Coronary artery (tissue), 2 donors: ENCODE measurements around the gene USH1C.
A peak's percentile ranks its signal among the peaks of the same experiment; 100 is the strongest.

Experiments
- DNase-seq: peaks from one replicate; pipeline ENCODE4 v3.0.0-alpha.2; 2017; ENCODE audit warnings: low spot score
- H3K27ac ChIP-seq, 2 donors: fragments of 200-600 bp; sonication (generic); one replicate each; pipeline ENCODE4 v1.5.1; 2016 to 2019
- H3K4me3 ChIP-seq: fragments of 200-600 bp; sonication (generic); 2 replicates; pipeline ENCODE4 v1.5.1; 2016; ENCODE audit warnings: mild to moderate bottlenecking, moderate library complexity
- TF ChIP-seq, protein P1 (sequence below): fragments of 200-600 bp; sonication (generic); IDR thresholded peaks from one replicate; pipeline ENCODE4 v1.5.1; 2019; ENCODE audit warnings: antibody characterized with exemption

Gene USH1C

DNA sequence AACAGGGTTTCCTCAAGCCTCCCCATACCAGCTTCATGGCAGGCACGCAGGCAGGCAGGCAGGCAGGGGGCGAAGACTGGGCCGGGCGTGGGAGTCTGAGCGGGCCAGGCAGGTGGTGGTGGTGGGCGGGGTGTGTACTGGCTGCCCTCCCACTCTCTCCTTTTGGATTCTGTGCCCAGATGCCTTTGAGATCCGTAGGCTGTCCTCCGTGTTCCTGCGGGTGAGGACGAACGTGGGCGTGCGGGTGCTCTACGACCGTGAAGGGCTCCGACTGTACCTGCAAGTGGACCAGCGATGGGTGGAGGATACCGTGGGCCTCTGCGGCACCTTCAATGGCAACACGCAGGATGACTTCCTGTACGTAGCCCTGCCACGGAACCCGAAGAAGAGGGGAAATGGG lies 25.8 kb upstream of the USH1C start:
- DNase-seq: peak; percentile 67
- TF ChIP-seq, protein P1, sequence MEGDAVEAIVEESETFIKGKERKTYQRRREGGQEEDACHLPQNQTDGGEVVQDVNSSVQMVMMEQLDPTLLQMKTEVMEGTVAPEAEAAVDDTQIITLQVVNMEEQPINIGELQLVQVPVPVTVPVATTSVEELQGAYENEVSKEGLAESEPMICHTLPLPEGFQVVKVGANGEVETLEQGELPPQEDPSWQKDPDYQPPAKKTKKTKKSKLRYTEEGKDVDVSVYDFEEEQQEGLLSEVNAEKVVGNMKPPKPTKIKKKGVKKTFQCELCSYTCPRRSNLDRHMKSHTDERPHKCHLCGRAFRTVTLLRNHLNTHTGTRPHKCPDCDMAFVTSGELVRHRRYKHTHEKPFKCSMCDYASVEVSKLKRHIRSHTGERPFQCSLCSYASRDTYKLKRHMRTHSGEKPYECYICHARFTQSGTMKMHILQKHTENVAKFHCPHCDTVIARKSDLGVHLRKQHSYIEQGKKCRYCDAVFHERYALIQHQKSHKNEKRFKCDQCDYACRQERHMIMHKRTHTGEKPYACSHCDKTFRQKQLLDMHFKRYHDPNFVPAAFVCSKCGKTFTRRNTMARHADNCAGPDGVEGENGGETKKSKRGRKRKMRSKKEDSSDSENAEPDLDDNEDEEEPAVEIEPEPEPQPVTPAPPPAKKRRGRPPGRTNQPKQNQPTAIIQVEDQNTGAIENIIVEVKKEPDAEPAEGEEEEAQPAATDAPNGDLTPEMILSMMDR: no peak
- no peak overlapping the region for H3K27ac ChIP-seq
- H3K4me3 ChIP-seq: no peak overlapping the region

DNA sequence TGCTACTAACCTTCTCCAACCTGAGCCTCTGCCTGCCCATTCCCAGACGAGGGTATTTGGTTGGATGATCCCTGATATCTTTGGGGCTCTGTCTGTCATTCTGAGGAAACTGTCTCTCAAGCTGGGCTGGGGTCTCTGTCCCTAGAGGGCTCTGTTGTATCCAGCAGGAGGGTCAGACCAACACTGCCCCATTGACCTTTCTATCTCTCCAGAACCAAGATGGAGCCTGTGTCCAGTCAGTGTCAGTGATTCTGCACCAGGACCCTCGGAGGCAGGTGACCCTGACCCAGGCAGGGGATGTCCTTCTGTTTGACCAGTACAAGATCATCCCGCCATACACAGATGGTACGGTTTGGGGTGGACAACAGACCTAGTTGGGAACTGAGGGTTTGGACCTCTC lies 24.7 kb upstream of the USH1C start:
- Histone ChIP-seq H3K4me3 (no peak overlapping the region), H3K27ac (no peak overlapping the region)
- TF ChIP-seq, protein P1: no peak
- peak; percentile 57 for DNase-seq

DNA sequence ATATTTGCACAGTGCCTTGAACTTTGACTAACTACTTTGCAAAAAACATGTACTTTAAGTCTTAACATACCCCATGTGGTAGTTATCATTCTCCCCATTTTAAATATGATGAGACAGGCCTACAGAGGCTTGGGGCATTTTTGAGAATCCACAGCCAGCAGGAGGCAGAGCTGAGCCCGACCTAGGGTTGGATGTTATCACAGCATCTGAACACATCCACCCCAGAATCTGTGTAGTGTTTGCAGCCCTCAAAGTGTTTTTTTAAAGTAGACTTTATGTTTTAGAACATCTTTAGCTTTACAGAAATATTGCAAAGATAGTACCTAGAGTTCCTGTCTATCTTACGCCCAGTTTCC lies 20.4 kb upstream of the USH1C start:
- Histone ChIP-seq H3K4me3 (no peak overlapping the region), H3K27ac (no peak overlapping the region)
- TF ChIP-seq, protein P1: no peak
- DNase-seq: no peak

DNA sequence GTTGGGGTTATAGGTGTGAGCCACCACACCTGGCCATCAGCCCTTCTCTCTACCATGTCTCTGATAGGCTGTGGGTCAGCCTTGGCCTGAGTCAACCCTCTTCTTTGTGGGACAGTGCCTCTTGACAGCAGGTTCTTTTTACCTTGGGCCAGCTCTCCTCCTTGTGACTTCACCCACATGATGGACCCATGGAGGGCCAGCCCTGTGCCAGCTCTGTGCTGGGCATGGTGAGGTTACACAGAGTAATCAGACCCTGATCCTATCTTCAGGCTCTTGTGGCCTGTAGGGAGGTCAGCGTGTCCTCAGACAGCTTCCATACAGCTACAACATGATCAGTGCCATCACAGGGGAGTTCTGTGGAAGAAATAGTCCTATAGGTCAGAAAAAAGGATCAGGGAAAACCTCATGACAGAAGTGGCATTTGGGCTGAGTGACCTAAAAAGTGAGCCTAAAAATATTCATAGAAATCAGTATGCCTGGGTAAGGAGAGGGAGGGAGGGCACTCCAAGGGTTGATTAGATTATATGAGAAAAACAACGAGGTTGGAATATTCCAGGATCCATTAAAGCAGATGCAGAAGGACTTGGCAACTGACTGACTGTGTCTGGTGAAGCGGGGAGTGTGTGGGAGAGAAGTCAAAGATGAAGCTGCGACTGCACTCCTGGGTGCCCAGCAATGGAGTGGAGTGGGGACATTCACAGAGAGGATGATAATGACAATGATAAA lies 19.9 kb upstream of the USH1C start:
- H3K27ac ChIP-seq: no peak overlapping the region
- H3K4me3 ChIP-seq: no peak overlapping the region
- DNase-seq: peak; percentile 17
- TF ChIP-seq, protein P1: no peak

DNA sequence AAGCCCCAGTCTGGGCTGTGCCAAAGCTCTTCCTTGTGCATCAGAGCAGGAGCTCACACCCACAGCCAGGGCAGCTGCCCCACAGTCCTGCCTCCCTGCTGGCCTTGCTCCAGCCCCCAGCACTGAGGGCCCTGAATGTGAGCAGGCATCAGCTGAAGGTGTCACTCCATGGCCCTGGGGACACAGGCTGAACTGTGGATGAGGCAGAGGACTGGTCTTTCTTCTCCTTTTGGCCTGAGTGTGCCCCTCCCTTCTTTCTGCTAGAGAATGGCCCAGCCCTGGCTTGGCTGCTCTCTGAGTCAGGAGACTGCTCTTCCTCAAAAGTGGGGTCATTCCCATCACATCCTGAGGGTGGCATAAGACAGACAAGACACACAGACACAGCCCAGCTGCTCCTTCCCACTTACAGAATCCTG lies 19.0 kb upstream of the USH1C start:
- DNase-seq: peak; percentile 69
- TF ChIP-seq, protein P1: no peak
- Histone ChIP-seq H3K27ac (no peak overlapping the region), H3K4me3 (no peak overlapping the region)

DNA sequence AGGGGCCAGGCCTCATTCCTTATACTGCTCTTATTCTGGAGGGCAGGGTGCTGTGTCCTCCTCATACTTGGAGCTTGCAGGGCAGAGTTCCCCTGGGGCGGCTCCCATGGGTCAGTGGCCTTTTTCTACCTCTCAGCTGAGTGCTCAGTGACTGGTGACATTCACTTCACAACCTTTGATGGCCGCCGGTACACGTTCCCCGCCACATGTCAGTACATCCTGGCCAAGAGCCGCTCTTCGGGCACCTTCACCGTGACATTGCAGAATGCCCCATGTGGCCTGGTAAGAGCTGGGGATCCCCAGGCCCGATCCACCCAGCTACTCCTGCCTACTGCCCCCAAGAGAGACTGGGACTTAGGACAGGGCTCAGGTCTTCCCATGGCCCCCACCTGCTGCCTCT lies 17.3 kb upstream of the USH1C start:
- TF ChIP-seq, protein P1: no peak
- H3K27ac ChIP-seq: no peak overlapping the region
- peak; percentile 62 for DNase-seq
- no peak overlapping the region for H3K4me3 ChIP-seq

DNA sequence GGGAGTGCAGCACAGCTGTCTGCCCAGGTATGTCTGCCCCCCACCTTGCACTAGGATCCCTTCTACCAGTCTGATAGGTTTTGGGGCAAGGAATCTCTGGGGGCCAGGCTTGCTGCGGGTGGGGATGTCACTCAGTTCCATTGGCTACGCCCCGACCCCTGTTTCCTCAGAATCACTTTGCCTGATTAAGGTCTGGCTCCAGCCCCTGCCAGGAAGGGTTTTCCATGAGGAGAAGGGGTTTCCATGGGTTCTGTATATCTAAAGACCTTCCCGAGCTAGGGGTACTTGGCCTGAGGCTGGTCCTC lies 16.8 kb upstream of the USH1C start:
- no peak for DNase-seq
- TF ChIP-seq, protein P1: no peak
- Histone ChIP-seq H3K4me3 (no peak overlapping the region), H3K27ac (no peak overlapping the region)
